ENCODE measurements around the gene CFAP45. TPM values are rescaled to one million over a fixed set of nuclear protein-coding genes. Genes with fewer than 3 reads are reported as not detected.

Gene CFAP45
- total and polyA plus RNA-seq, 9 of the 15 experiments (the other 6 are each of a cell fraction or from before 2014, with no cell fraction given): 0.65 to 2.4 (median 1.5) TPM

DNA sequence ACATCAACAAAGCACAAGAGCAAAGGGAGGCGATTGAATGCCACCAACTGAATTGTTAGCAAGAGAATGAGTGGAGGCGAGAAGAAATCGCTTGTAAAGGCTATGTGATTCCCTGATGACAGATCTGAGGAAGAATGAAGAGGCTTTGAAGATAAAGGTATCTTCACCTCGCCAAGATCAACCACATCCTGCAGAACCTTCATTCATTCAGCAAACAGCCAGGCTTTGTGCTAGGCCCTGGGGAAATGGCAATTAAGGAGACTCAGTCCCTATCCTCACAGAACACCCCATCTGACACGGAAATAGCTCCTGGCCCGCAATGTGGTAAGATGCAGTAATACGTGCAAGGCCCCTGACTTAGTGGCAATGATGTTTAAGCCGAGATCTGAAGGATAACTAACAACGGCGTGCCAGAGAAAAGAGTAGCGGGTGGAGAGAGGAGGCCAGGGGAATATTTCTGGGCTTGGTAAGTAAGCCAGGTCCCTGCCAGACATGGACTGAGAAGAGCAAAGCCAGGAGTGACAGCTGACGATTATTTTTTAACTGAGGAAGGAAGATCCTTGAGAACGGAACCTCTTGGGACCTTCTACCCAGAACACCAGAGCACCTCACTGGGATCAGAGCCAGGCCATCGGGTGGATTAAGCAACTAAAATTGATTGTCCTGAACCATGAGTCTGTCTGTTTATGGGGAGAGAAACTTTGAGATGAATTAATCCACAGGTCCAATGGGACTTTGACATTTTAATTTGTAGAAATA, 32.9 kb downstream of the CFAP45 start:
- Histone ChIP-seq H3K79me2 (ENCODE audit: control insufficient read depth, insufficient read depth, low read length) (no peaks in the 10 kb centered on the region), H4K20me1 (replicated peaks; ENCODE audit: control insufficient read depth, insufficient read depth, low read length) (no peaks in the 10 kb centered on the region), H3K27me3 (ENCODE audit: control insufficient read depth in 2 of 2, insufficient read depth in 2 of 2, low read length in 2 of 2) (peaks cover 2 to 22% of the 10 kb centered on the region in 2 experiments; a peak in 3 of 5 replicates), H3K27ac (ENCODE audit: extremely low read depth, low read depth, low read length) (no peak overlapping the region), H3K9me1 (ENCODE audit: control insufficient read depth, insufficient read depth, low read length) (no peaks in the 10 kb centered on the region), H3K4me1 (replicated peaks in 1 of 2; ENCODE audit: control insufficient read depth in 2 of 2, insufficient read depth in 2 of 2, low read length in 2 of 2) (peaks cover 13 to 15% of the 10 kb centered on the region in 2 experiments), H3K9me3 (replicated peaks; ENCODE audit: control insufficient read depth, insufficient read depth, low read depth, low read length) (no peaks in the 10 kb centered on the region), H2AFZ (ENCODE audit: low read depth, low read length) (no peak overlapping the region), H3K36me3 (ENCODE audit: control insufficient read depth, insufficient read depth, low read length) (no peaks in the 10 kb centered on the region), H3K9ac (ENCODE audit: insufficient read depth in 1 of 2, low read depth in 2 of 2, low read length in 2 of 2) (no peak overlapping the region), H3K4me2 (ENCODE audit: insufficient read depth, low read length) (no peak overlapping the region), H3K4me3 (no peak overlapping the region)
- ATAC-seq: no peak
- BruUV-seq (replicated peaks): no TSS peak
- intact Hi-C loops (cut with micrococcal nuclease): no loop called here
- no peak for FAIRE-seq
- in situ Hi-C loops (cut with MboI): no loop called here
- no peak for DNase-seq (ENCODE audit: extremely low read depth in 1 of 4, low spot score in 3 of 4)
- WGBS (ENCODE audit: insufficient coverage, low coverage, missing lambda C conversion rate): 31% methylated on average over 14 of the region's 14 CpGs
- TF ChIP-seq SMARCA5 (IDR thresholded peaks at IDR 0.05) (no peak), SMARCE1 (IDR thresholded peaks at IDR 0.05) (no peak), ZNF3 (CRISPR knock-in tag; IDR thresholded peaks at IDR 0.05) (peak; percentile 60; the same call in 1 of the 2 replicates)
- ChIA-PET CTCF (ENCODE audit: low intra/inter-chr PET ratio) (no interaction called here), POLR2A (interaction anchor here (0.6 to 1.1 kb wide), 2 partner anchors 52 to 243 kb away, joined by 3 read pairs; no protein-coding TSS in a partner anchor)

DNA sequence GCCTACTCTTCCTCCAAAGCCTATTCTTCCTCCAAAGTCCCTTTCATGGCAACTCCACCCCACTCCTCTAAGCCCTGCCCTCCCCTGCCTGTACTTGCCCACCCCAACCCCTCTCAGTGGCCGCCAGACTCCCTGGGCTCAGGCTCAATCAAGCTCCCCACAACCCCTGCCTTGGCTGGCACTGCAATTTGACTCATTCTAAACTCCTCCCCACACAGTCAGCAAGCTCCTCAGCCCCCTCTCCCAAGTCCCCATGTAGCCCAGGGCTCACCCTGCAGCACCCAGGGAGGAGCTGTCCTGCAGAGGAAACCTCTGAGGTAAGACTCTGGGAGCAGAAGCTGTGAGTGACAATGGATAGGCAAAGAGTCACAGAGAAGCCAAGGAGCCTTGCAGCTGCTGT, 33.9 kb downstream of the CFAP45 start:
- Histone ChIP-seq H3K4me1 (replicated peaks in 1 of 2; ENCODE audit: control insufficient read depth in 2 of 2, insufficient read depth in 2 of 2, low read length in 2 of 2) (peaks cover 13 to 15% of the 10 kb centered on the region in 2 experiments), H3K36me3 (ENCODE audit: control insufficient read depth, insufficient read depth, low read length) (no peaks in the 10 kb centered on the region), H2AFZ (ENCODE audit: low read depth, low read length) (no peak overlapping the region), H3K79me2 (ENCODE audit: control insufficient read depth, insufficient read depth, low read length) (no peaks in the 10 kb centered on the region), H3K27me3 (ENCODE audit: control insufficient read depth in 2 of 2, insufficient read depth in 2 of 2, low read length in 2 of 2) (peaks cover 2 to 24% of the 10 kb centered on the region in 2 experiments; a peak in 4 of 5 replicates), H3K27ac (ENCODE audit: extremely low read depth, low read depth, low read length) (no peak overlapping the region), H3K9me3 (replicated peaks; ENCODE audit: control insufficient read depth, insufficient read depth, low read depth, low read length) (no peaks in the 10 kb centered on the region), H4K20me1 (replicated peaks; ENCODE audit: control insufficient read depth, insufficient read depth, low read length) (no peaks in the 10 kb centered on the region), H3K4me2 (ENCODE audit: insufficient read depth, low read length) (no peak overlapping the region), H3K4me3 (no peak overlapping the region), H3K9me1 (ENCODE audit: control insufficient read depth, insufficient read depth, low read length) (no peaks in the 10 kb centered on the region), H3K9ac (ENCODE audit: insufficient read depth in 1 of 2, low read depth in 2 of 2, low read length in 2 of 2) (no peak overlapping the region)
- POLR2A ChIA-PET: interaction anchor here (1.1 kb wide), 1 partner anchor 51 kb away, joined by 3 read pairs; no protein-coding TSS in a partner anchor
- TF ChIP-seq, protein P1, sequence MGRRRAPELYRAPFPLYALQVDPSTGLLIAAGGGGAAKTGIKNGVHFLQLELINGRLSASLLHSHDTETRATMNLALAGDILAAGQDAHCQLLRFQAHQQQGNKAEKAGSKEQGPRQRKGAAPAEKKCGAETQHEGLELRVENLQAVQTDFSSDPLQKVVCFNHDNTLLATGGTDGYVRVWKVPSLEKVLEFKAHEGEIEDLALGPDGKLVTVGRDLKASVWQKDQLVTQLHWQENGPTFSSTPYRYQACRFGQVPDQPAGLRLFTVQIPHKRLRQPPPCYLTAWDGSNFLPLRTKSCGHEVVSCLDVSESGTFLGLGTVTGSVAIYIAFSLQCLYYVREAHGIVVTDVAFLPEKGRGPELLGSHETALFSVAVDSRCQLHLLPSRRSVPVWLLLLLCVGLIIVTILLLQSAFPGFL (CRISPR knock-in tag; IDR thresholded peaks at IDR 0.05): no peak
- no peak for TF ChIP-seq ZNF431 (CRISPR knock-in tag; IDR thresholded peaks at IDR 0.05)
- TF ChIP-seq ZNF184 (CRISPR knock-in tag; IDR thresholded peaks at IDR 0.05): no peak
- no peak for TF ChIP-seq ZNF121 (CRISPR knock-in tag; conservative IDR thresholded peaks at IDR 0.05)
- no peak for TF ChIP-seq KLF13 (tag; IDR thresholded peaks at IDR 0.05; ENCODE audit: borderline replicate concordance, low read depth)
- TF ChIP-seq, protein P2, sequence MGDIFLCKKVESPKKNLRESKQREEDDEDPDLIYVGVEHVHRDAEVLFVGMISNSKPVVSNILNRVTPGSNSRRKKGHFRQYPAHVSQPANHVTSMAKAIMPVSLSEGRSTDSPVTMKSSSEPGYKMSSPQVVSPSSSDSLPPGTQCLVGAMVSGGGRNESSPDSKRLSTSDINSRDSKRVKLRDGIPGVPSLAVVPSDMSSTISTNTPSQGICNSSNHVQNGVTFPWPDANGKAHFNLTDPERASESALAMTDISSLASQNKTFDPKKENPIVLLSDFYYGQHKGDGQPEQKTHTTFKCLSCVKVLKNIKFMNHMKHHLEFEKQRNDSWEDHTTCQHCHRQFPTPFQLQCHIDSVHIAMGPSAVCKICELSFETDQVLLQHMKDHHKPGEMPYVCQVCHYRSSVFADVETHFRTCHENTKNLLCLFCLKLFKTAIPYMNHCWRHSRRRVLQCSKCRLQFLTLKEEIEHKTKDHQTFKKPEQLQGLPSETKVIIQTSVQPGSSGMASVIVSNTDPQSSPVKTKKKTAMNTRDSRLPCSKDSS (IDR thresholded peaks at IDR 0.05; ENCODE audit: low read depth, partially characterized antibody): no peak
- TF ChIP-seq SMARCA5 (IDR thresholded peaks at IDR 0.05): no peak
- no peak for TF ChIP-seq HNRNPK (IDR thresholded peaks at IDR 0.05; ENCODE audit: low read depth, low read length, poor library complexity, severe bottlenecking)
- no peak for TF ChIP-seq HDGF (IDR thresholded peaks at IDR 0.05)
- BruUV-seq (replicated peaks): no TSS peak
- intact Hi-C loops (cut with micrococcal nuclease) (no loop called here), in situ Hi-C loops (cut with MboI) (no loop called here)
- DNase-seq (ENCODE audit: extremely low read depth in 1 of 4, low spot score in 3 of 4): no peak
- FAIRE-seq: no peak
- ATAC-seq: no peak
- WGBS (ENCODE audit: insufficient coverage, low coverage, missing lambda C conversion rate): no CpG with 5 or more reads among the region's 1 CpG
- CTCF ChIA-PET (ENCODE audit: low intra/inter-chr PET ratio): no interaction called here

Measured in K562 (cell line).